Upper lobe of left lung (tissue), 6 donors: ENCODE results near the gene PRKAR2B. TPM values are rescaled to one million over a fixed set of nuclear protein-coding genes. Genes with fewer than 3 reads are reported as not detected.
A peak's percentile ranks its signal among the peaks of the same experiment; 100 is the strongest.
"Not testable (repeated sequence)": the region's sequence is repeated elsewhere in the genome, so short reads cannot be mapped to it uniquely, and the experiment has no call there.

Experiments
- ATAC-seq, 2 donors: fragments of 200-7000 bp; cut with Tn5 transposase; one replicate each; pipeline ENCODE4 v1.9.1; 2022; ENCODE audit warnings: mild to moderate bottlenecking in 2 of 2, moderate library complexity in 2 of 2; ENCODE audit not compliant: low FRiP score in 2 of 2
- DNase-seq, 2 donors: peaks; one replicate each; pipeline ENCODE4 v3.0.0-alpha.2; 2019 to 2020
- H3K27ac ChIP-seq, 4 donors: fragments of 200-600 bp; sonication (generic); one replicate each; pipeline ENCODE4 v1.5.1; 2016 to 2019
- H3K27me3 ChIP-seq, 4 donors: fragments of 200-600 bp; sonication (generic); one replicate each; pipeline ENCODE4 v1.5.1; 2017 to 2019
- H3K36me3 ChIP-seq, 4 donors: fragments of 200-600 bp; sonication (generic); one replicate each; pipeline ENCODE4 v1.5.1; 2016 to 2019
- H3K4me1 ChIP-seq, 4 donors: fragments of 200-600 bp; sonication (generic); one replicate each; pipeline ENCODE4 v1.5.1; 2018 to 2019
- H3K4me3 ChIP-seq, 4 donors: fragments of 200-600 bp; sonication (generic); one replicate each; pipeline ENCODE4 v1.5.1; 2017 to 2019; ENCODE audit warnings: mild to moderate bottlenecking in 2 of 4, moderate library complexity in 1 of 4
- H3K9me3 ChIP-seq, 4 donors: fragments of 200-600 bp; sonication (generic); one replicate each; pipeline ENCODE4 v1.5.1; 2018 to 2019
- EP300 ChIP-seq, 4 donors: sonication (generic); formaldehyde crosslinking; IDR thresholded peaks; one replicate each; pipeline ENCODE4 v1.5.1; 2017; ENCODE audit warnings: antibody characterized with exemption in 4 of 4, control low read depth in 2 of 4
- POLR2A ChIP-seq, 4 donors: fragments of 450-650 bp; IDR thresholded peaks; one replicate each; pipeline ENCODE4 v1.5.1; 2016 to 2017; ENCODE audit warnings: antibody characterized with exemption in 4 of 4, mild to moderate bottlenecking in 2 of 4
- POLR2AphosphoS5 ChIP-seq, 2 donors: sonication (generic); formaldehyde crosslinking; IDR thresholded peaks; one replicate each; pipeline ENCODE4 v1.5.1; 2017; ENCODE audit warnings: antibody characterized with exemption in 2 of 2
- WGBS, 2 donors: methylation state at CpG; one replicate each; pipeline ENCODE4 v1.1.5; 2017 to 2018; 5-methylcytosine and 5-hydroxymethylcytosine counted together
- total RNA-seq, 6 donors: library from RNA; depleted of rRNA in 4 of 6; stranded (reverse); fragments of >200 nt in 4 of 6; gene quantifications; one replicate each; pipeline versions ENCODE4 v1.1.0 to v1.2.1, GENCODE V29; 2016 to 2021
- TF ChIP-seq, protein P1 (sequence below), 6 experiments: fragments of 450-650 bp in 4 of 6; fragments of 200-600 bp in 2 of 6; sonication (generic) in 2 of 6; IDR thresholded peaks; one replicate each; pipeline ENCODE4 v1.5.1; 2016 to 2019; ENCODE audit warnings: antibody characterized with exemption in 6 of 6
- donor health status: DM: no; HTN: no; CAD: no; lungs with moderate emphysema.
- donor health status: DM: no; HTN: yes; CAD: no; lungs with severe emphysema.

PRKAR2B gene
- total RNA-seq, 6 donors from 2014 or later: 6.5 to 24.1 (median 9.8) TPM

DNA sequence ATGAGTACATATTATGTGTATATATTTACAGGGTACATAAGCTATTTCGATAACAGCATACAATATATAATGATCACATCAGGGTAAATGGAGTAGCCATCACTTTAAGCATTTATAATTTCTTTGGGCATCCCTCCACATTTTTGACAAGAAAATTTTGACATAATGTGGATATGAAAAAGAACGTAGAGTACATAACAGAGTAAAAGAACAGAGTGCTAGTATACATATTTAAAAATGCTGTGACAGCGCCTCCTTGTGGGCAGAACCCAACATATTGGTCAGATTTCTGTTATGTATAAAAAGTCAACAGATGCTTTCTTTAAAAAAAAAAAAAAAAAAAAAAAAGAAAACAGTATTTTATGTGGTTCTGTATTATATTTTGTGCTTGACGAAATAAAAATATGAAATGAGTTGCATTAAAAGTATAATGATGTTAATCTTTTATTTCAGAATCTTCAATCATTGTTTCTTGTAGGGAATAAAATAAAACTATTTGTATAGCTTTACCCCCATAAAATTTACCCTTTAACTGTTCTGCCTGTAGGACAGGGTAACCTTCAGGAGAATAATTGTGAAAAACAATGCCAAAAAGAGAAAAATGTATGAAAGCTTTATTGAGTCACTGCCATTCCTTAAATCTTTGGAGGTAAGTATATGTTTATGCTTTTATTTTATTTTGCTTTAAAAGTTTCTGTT, 106.0 kb downstream of the PRKAR2B start:
- Histone ChIP-seq H3K9me3 (no peaks in the 10 kb centered on the region), H3K36me3 (no peaks in the 10 kb centered on the region), H3K4me1 (peaks cover 0 to 7% (median 4%) of the 10 kb centered on the region in 4 donors), H3K27me3 (no peaks in the 10 kb centered on the region), H3K4me3 (no peak overlapping the region), H3K27ac (no peak overlapping the region)
- ATAC-seq (peak in 1 of 2 donors; percentile 84), DNase-seq (peak in 1 of 2 donors; percentile 69)
- WGBS, 2 donors: 22 to 24% methylated on average over 4 of the region's 4 CpGs
- TF ChIP-seq, protein P1, sequence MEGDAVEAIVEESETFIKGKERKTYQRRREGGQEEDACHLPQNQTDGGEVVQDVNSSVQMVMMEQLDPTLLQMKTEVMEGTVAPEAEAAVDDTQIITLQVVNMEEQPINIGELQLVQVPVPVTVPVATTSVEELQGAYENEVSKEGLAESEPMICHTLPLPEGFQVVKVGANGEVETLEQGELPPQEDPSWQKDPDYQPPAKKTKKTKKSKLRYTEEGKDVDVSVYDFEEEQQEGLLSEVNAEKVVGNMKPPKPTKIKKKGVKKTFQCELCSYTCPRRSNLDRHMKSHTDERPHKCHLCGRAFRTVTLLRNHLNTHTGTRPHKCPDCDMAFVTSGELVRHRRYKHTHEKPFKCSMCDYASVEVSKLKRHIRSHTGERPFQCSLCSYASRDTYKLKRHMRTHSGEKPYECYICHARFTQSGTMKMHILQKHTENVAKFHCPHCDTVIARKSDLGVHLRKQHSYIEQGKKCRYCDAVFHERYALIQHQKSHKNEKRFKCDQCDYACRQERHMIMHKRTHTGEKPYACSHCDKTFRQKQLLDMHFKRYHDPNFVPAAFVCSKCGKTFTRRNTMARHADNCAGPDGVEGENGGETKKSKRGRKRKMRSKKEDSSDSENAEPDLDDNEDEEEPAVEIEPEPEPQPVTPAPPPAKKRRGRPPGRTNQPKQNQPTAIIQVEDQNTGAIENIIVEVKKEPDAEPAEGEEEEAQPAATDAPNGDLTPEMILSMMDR (IDR thresholded peaks at IDR 0.05): peak; percentile 25 to 58 (median 45)
- TF ChIP-seq EP300 (IDR thresholded peaks at IDR 0.05) (no peak), POLR2A (IDR thresholded peaks at IDR 0.05) (no peak)

DNA sequence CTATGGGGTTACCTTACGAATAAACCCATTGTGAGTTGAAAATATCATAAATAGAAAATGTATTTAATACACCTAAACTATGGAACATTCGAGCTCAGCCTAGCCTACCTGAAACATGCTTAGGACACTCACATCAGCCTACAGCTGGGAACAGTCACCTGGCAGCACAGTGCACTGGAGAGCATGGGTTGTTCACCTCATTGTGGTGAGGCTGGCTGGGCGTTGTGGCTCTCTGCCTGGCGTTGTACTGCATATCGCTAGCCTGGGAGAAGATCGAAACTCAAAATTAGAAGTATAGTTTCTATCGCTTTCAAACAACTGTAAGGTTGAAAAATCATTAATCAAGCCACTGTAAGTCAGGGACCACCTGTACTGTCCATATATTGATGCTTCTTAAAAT, 107.0 kb downstream of the PRKAR2B start:
- ATAC-seq (no peak), DNase-seq (no peak)
- no peak overlapping the region for H3K27ac ChIP-seq
- H3K4me1 ChIP-seq: peaks cover 0 to 7% (median 4%) of the 10 kb centered on the region in 4 donors
- H3K4me3 ChIP-seq: no peak overlapping the region
- H3K27me3 ChIP-seq: no peaks in the 10 kb centered on the region
- H3K9me3 ChIP-seq: no peaks in the 10 kb centered on the region
- H3K36me3 ChIP-seq: no peaks in the 10 kb centered on the region
- TF ChIP-seq POLR2A (IDR thresholded peaks at IDR 0.05) (no peak), POLR2AphosphoS5 (IDR thresholded peaks at IDR 0.05) (no peak), EP300 (IDR thresholded peaks at IDR 0.05) (no peak)
- TF ChIP-seq, protein P1 (IDR thresholded peaks at IDR 0.05): no peak
- WGBS, 2 donors: 91 to 97% methylated on average over 7 of the region's 7 CpGs

DNA sequence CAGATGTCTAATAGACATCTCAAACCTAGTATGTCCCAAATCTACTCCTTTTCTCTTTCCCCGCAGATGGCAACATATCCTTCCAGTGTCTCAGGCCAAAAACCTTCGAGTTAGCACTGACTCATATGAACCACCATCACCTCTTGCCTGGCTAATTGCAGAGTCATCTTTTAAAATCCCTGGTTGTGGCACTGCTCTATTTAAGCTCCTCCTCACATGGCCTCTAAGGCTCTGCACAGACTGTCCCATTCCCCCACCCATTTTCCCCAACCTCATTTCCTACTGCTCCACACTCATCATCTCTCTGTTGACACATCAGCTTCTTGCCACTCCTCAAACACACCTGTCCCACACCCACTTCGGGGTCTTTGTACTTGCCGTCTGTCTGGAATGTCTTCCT, 107.5 kb downstream of the PRKAR2B start:
- Histone ChIP-seq H3K27ac (no peak overlapping the region), H3K4me3 (no peak overlapping the region), H3K27me3 (no peaks in the 10 kb centered on the region), H3K9me3 (no peaks in the 10 kb centered on the region), H3K36me3 (no peaks in the 10 kb centered on the region), H3K4me1 (peaks cover 0 to 6% (median 4%) of the 10 kb centered on the region in 4 donors)
- 48 to 49% methylated on average over 4 of the region's 4 CpGs for WGBS, 2 donors
- DNase-seq (no peak), ATAC-seq (no peak)
- TF ChIP-seq POLR2AphosphoS5 (IDR thresholded peaks at IDR 0.05): no peak
- no peak for TF ChIP-seq EP300 (IDR thresholded peaks at IDR 0.05)
- TF ChIP-seq, protein P1 (IDR thresholded peaks at IDR 0.05): no peak
- TF ChIP-seq POLR2A (IDR thresholded peaks at IDR 0.05): no peak

DNA sequence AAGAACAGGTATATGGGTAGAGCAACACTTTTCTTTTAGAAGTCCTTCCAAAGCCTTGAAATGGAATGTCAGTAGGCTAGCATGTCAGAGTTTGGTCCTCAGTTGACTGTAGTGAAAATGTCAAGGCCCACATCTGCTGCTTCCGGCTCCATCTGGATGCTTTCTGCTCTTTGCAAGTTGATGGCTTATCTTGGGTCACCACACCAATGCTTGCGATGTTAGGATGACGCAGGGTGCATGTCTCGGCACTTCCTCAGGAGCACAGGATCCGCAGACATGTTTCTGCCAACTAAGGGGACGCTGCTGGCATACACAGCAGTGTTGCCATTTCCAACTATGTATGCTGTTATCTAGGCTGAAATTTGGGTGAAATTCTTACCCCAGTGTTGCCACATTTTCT, 110.3 kb downstream of the PRKAR2B start:
- DNase-seq (no peak), ATAC-seq (no peak)
- H3K9me3 ChIP-seq: no peaks in the 10 kb centered on the region
- H3K4me3 ChIP-seq: no peak overlapping the region
- H3K36me3 ChIP-seq: no peaks in the 10 kb centered on the region
- 97 to 100% methylated on average over 2 to 6 of the region's 6 CpGs for WGBS, 2 donors
- TF ChIP-seq POLR2A (IDR thresholded peaks at IDR 0.05) (no peak), POLR2AphosphoS5 (IDR thresholded peaks at IDR 0.05) (no peak), EP300 (IDR thresholded peaks at IDR 0.05) (no peak)
- TF ChIP-seq, protein P1 (IDR thresholded peaks at IDR 0.05): no peak
- H3K27me3 ChIP-seq: no peaks in the 10 kb centered on the region
- no peak overlapping the region for H3K27ac ChIP-seq
- no peaks in the 10 kb centered on the region for H3K4me1 ChIP-seq

DNA sequence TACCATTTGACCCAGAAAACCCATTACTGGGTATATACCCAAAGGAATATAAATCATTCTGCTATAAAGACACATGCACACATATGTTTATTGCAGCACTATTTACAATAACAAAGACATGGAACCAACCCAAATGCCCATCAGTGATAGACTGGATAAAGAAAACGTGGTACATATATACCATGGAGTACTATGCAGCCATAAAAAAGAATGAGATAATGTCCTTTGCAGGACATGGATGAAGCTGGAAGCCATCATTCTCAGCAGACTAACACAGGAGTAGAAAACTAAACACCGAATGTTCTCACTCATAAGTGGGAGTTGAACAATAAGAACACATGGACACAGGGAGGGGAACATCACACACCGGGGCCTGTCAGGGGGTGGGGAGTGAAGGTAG, 111.2 kb downstream of the PRKAR2B start:
- H3K4me3 ChIP-seq, H3K4me1 ChIP-seq, H3K36me3 ChIP-seq, H3K27ac ChIP-seq, ATAC-seq, H3K27me3 ChIP-seq, H3K9me3 ChIP-seq, DNase-seq: not testable (repeated sequence)
- WGBS, 2 donors: 96 to 100% methylated on average over 3 of the region's 3 CpGs
